ENCODE measurements around the gene DYNLRB1.

The DYNLRB1 gene

DNA sequence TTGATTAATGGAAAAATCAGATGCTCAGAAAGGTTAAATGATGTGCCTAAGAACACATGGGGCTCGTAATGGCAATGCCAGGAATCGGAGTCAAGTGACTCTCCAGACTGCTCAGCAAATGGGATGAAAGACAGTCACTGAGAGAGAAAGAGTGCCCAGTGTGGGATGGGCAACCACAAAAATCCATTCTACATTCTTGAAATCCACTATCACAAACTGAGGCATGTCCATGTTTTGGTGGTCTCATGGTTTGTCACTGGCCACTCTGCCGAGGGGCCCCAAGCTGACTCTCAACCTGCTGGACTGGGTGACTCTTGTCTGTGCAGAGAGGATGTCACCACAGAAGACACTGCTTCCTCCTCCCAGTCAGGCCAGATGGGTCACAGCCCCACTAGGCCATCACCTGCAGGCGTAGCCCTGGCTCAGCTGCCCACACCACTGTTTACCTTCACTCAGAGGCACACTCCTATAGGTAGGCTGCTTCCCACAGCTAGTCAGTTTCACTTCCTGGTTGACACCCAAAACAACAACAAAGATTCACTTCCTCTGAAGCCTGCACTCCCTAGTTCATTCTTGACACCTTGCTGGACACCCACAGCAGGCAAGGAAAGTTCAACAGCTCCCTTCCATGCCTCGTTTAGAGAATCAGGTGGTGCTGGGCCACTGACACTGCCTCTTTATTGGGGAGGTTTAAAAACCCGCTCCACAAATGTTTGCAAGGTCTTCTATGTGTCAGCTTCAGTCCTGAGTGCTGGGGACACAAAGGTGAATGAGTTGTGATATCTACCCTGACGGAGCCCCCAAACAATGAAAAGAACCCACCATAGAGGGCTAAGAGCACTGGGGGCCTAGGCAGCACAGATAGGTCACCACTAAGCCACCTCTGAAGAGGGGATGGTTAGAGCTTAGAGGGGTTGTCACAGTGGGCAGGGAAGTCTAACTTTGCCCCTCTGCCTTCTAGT is 64.0 kb downstream of the DYNLRB1 start:
- H3K27me3 ChIP-seq (ENCODE audit: insufficient read depth, poor library complexity, severe bottlenecking): no peaks in the 10 kb centered on the region
- TF ChIP-seq, protein P1, sequence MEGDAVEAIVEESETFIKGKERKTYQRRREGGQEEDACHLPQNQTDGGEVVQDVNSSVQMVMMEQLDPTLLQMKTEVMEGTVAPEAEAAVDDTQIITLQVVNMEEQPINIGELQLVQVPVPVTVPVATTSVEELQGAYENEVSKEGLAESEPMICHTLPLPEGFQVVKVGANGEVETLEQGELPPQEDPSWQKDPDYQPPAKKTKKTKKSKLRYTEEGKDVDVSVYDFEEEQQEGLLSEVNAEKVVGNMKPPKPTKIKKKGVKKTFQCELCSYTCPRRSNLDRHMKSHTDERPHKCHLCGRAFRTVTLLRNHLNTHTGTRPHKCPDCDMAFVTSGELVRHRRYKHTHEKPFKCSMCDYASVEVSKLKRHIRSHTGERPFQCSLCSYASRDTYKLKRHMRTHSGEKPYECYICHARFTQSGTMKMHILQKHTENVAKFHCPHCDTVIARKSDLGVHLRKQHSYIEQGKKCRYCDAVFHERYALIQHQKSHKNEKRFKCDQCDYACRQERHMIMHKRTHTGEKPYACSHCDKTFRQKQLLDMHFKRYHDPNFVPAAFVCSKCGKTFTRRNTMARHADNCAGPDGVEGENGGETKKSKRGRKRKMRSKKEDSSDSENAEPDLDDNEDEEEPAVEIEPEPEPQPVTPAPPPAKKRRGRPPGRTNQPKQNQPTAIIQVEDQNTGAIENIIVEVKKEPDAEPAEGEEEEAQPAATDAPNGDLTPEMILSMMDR (IDR thresholded peaks at IDR 0.05; ENCODE audit: poor library complexity, severe bottlenecking): no peak
- peaks cover 3% of the 10 kb centered on the region; the same call in 1 of the 2 replicates for H3K36me3 ChIP-seq (ENCODE audit: low read depth)
- H3K9me3 ChIP-seq (ENCODE audit: severe bottlenecking): no peaks in the 10 kb centered on the region
- H3K27ac ChIP-seq (ENCODE audit: poor library complexity, severe bottlenecking): peak overlapping the region; percentile 18
- ATAC-seq (ENCODE audit: low read depth): no peak
- DNase-seq (ENCODE audit: low spot score): peak; percentile 76
- peaks cover 18% of the 10 kb centered on the region for H3K4me1 ChIP-seq (ENCODE audit: insufficient read depth, poor library complexity, severe bottlenecking)
- no peak overlapping the region for H3K4me3 ChIP-seq (ENCODE audit: severe bottlenecking)

DNA sequence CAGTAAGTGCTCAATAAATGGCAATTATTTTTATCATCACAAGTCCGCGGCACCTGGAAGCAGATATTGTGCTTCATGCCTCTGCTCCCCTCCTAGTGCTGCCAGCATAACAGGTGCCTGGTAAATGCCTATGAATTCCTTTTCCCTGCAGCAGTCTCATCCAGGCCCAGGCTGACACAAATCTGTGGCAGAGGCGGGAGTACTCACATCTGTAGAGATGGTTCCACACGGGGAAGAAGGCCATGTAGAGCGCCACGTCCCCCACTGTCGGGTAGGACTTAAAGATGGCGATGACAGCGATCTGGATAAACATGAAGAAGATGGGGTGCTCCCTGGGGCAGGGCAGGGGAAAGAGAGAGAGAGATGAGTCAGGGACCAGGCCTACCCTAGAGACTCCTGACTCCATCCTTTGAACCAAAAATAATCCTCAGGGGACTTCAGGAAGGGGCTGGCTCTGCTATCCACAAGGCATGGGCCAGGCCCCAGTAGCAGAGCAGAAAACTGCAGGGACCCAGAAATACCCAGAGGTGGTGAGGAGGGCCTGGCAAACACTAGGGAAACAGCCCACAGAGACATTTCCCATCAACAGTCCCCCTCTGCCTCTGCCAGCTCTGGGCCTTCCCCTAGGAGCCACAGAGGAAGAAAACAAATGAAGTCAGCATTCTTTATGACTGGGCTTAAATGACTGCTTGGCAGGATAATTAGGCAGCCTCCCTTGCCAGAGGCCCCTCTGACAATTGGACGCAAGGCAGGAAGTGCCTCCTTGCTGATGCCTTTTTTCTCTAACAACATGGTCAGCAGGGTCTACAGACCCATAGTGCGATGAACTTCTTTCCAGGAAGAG is 65.3 kb downstream of the DYNLRB1 start:
- H3K36me3 ChIP-seq (ENCODE audit: low read depth): peaks cover 9% of the 10 kb centered on the region; the same call in 1 of the 2 replicates
- ATAC-seq (ENCODE audit: low read depth): no peak
- H3K9me3 ChIP-seq (ENCODE audit: severe bottlenecking): no peaks in the 10 kb centered on the region
- peak; percentile 67 for DNase-seq (ENCODE audit: low spot score)
- no peak overlapping the region for H3K4me3 ChIP-seq (ENCODE audit: severe bottlenecking)
- H3K27ac ChIP-seq (ENCODE audit: poor library complexity, severe bottlenecking): no peak overlapping the region
- peaks cover 18% of the 10 kb centered on the region for H3K4me1 ChIP-seq (ENCODE audit: insufficient read depth, poor library complexity, severe bottlenecking)
- no peaks in the 10 kb centered on the region for H3K27me3 ChIP-seq (ENCODE audit: insufficient read depth, poor library complexity, severe bottlenecking)
- TF ChIP-seq, protein P1 (IDR thresholded peaks at IDR 0.05; ENCODE audit: poor library complexity, severe bottlenecking): no peak

DNA sequence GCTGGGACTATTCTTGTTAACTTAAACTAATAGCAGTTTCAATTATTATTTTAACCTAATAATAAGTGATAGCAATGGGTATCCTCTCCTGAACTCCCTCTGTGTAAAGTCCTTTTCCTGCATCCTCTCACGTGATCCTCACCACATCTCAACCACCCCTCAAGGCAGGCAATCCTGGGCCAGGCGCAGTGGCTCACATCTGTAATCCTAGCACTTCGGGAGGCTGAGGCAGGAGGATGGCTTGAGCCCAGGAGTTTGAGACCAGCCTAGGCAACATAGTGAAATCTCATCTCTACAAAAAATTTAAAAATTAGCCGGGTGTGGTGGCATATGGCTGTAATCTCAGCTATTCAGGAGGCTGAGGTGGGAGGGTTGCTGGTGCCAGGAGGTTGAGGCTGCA is 66.0 kb downstream of the DYNLRB1 start:
- Histone ChIP-seq H3K4me1 (ENCODE audit: insufficient read depth, poor library complexity, severe bottlenecking) (peaks cover 18% of the 10 kb centered on the region), H3K36me3 (ENCODE audit: low read depth) (peaks cover 12% of the 10 kb centered on the region), H3K4me3 (ENCODE audit: severe bottlenecking) (no peak overlapping the region), H3K9me3 (ENCODE audit: severe bottlenecking) (no peaks in the 10 kb centered on the region), H3K27ac (ENCODE audit: poor library complexity, severe bottlenecking) (peak overlapping the region; percentile 9), H3K27me3 (ENCODE audit: insufficient read depth, poor library complexity, severe bottlenecking) (no peaks in the 10 kb centered on the region)
- ATAC-seq (ENCODE audit: low read depth): no peak
- peak; percentile 60 for DNase-seq (ENCODE audit: low spot score)
- TF ChIP-seq, protein P1 (IDR thresholded peaks at IDR 0.05; ENCODE audit: poor library complexity, severe bottlenecking): no peak

DNA sequence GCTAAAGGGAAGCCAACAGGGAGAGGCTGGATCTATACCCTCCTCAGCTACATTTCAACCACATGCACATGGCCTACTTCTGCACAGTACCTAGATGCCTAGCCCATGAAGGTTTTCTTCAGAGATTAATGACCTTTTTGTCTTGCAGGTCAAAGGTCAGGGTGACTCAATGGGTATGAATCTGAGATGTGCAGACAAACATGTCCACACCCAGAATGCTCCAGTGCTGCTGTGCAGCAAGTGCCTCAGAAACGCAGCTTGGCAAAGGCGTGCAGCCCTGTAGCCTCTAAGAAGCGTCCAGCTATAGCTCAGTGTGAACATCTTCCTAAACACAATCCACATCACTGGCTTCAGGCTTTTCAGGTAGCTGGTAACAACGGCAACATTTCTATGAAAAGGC is 66.7 kb downstream of the DYNLRB1 start:
- ATAC-seq (ENCODE audit: low read depth): no peak
- peak; percentile 70 for DNase-seq (ENCODE audit: low spot score)
- Histone ChIP-seq H3K36me3 (ENCODE audit: low read depth) (peaks cover 19% of the 10 kb centered on the region), H3K4me3 (ENCODE audit: severe bottlenecking) (no peak overlapping the region), H3K4me1 (ENCODE audit: insufficient read depth, poor library complexity, severe bottlenecking) (peaks cover 18% of the 10 kb centered on the region), H3K9me3 (ENCODE audit: severe bottlenecking) (no peaks in the 10 kb centered on the region), H3K27me3 (ENCODE audit: insufficient read depth, poor library complexity, severe bottlenecking) (no peaks in the 10 kb centered on the region), H3K27ac (ENCODE audit: poor library complexity, severe bottlenecking) (peak overlapping the region; percentile 9)
- TF ChIP-seq, protein P1 (IDR thresholded peaks at IDR 0.05; ENCODE audit: poor library complexity, severe bottlenecking): no peak

Data from RWPE2 (cell line).